ENCODE data around the gene FAM120B.
"Not testable (repeated sequence)": the region's sequence is repeated elsewhere in the genome, so short reads cannot be mapped to it uniquely, and the experiment has no call there.

FAM120B gene

GRCh38 chr6:170378502-170378901 lies 71.9 kb downstream of the FAM120B start:
- Histone ChIP-seq H3K27me3 (ENCODE audit: control insufficient read depth in 1 of 2, insufficient read depth in 2 of 2, low read length in 2 of 2) (no peaks in the 10 kb centered on the region), H3K4me1 (ENCODE audit: control insufficient read depth in 1 of 2, insufficient read depth in 2 of 2, low read length in 2 of 2) (peaks cover 4 to 7% of the 10 kb centered on the region in 2 donors), H3K9me3 (ENCODE audit: control insufficient read depth in 1 of 2, low read length in 2 of 2) (no peaks in the 10 kb centered on the region), H3K9ac (ENCODE audit: low read depth in 1 of 2, low read length in 2 of 2) (no peak overlapping the region), H3K27ac (ENCODE audit: low read depth, low read length) (no peak overlapping the region), H3K36me3 (ENCODE audit: control insufficient read depth in 1 of 2, insufficient read depth in 2 of 2, low read length in 2 of 2) (peaks cover 0 to 10% of the 10 kb centered on the region in 2 donors), H3K4me3 (ENCODE audit: low read depth in 1 of 2, low read length in 2 of 2) (no peak overlapping the region)

GRCh38 chr6:170381562-170381961 lies 75.0 kb downstream of the FAM120B start:
- H3K36me3 ChIP-seq (ENCODE audit: control insufficient read depth in 1 of 2, insufficient read depth in 2 of 2, low read length in 2 of 2): peaks cover 0 to 1% of the 10 kb centered on the region in 2 donors
- no peak overlapping the region for H3K4me3 ChIP-seq (ENCODE audit: low read depth in 1 of 2, low read length in 2 of 2)
- no peaks in the 10 kb centered on the region for H3K9me3 ChIP-seq (ENCODE audit: control insufficient read depth in 1 of 2, low read length in 2 of 2)
- no peaks in the 10 kb centered on the region for H3K27me3 ChIP-seq (ENCODE audit: control insufficient read depth in 1 of 2, insufficient read depth in 2 of 2, low read length in 2 of 2)
- H3K27ac ChIP-seq (ENCODE audit: low read depth, low read length): no peak overlapping the region
- H3K9ac ChIP-seq (ENCODE audit: low read depth in 1 of 2, low read length in 2 of 2): no peak overlapping the region
- H3K4me1 ChIP-seq (ENCODE audit: control insufficient read depth in 1 of 2, insufficient read depth in 2 of 2, low read length in 2 of 2): no peaks in the 10 kb centered on the region

- Histone ChIP-seq H3K9ac (ENCODE audit: low read depth in 1 of 2, low read length in 2 of 2) (no peak overlapping the region), H3K9me3 (ENCODE audit: control insufficient read depth in 1 of 2, low read length in 2 of 2) (no peaks in the 10 kb centered on the region), H3K36me3 (ENCODE audit: control insufficient read depth in 1 of 2, insufficient read depth in 2 of 2, low read length in 2 of 2) (peaks cover 4 to 9% of the 10 kb centered on the region in 2 donors), H3K27ac (ENCODE audit: low read depth, low read length) (no peak overlapping the region), H3K27me3 (ENCODE audit: control insufficient read depth in 1 of 2, insufficient read depth in 2 of 2, low read length in 2 of 2) (no peaks in the 10 kb centered on the region), H3K4me3 (ENCODE audit: low read depth in 1 of 2, low read length in 2 of 2) (no peak overlapping the region), H3K4me1 (ENCODE audit: control insufficient read depth in 1 of 2, insufficient read depth in 2 of 2, low read length in 2 of 2) (no peaks in the 10 kb centered on the region)
These were observed 77.0 kb downstream of the FAM120B start for GRCh38 chr6:170383466-170384035.

- Histone ChIP-seq H3K9me3 (ENCODE audit: control insufficient read depth in 1 of 2, low read length in 2 of 2) (no peaks in the 10 kb centered on the region), H3K36me3 (ENCODE audit: control insufficient read depth in 1 of 2, insufficient read depth in 2 of 2, low read length in 2 of 2) (peaks cover 7 to 18% of the 10 kb centered on the region in 2 donors), H3K4me1 (ENCODE audit: control insufficient read depth in 1 of 2, insufficient read depth in 2 of 2, low read length in 2 of 2) (peaks cover 0 to 5% of the 10 kb centered on the region in 2 donors), H3K9ac (ENCODE audit: low read depth in 1 of 2, low read length in 2 of 2) (no peak overlapping the region), H3K27me3 (ENCODE audit: control insufficient read depth in 1 of 2, insufficient read depth in 2 of 2, low read length in 2 of 2) (no peaks in the 10 kb centered on the region), H3K27ac (ENCODE audit: low read depth, low read length) (no peak overlapping the region), H3K4me3 (ENCODE audit: low read depth in 1 of 2, low read length in 2 of 2) (no peak overlapping the region)
These were observed 78.9 kb downstream of the FAM120B start for GRCh38 chr6:170385506-170385905.

- Histone ChIP-seq H3K27ac (ENCODE audit: low read depth, low read length) (no peak overlapping the region), H3K36me3 (ENCODE audit: control insufficient read depth in 1 of 2, insufficient read depth in 2 of 2, low read length in 2 of 2) (peaks cover 7 to 36% of the 10 kb centered on the region in 2 donors), H3K4me3 (ENCODE audit: low read depth in 1 of 2, low read length in 2 of 2) (no peak overlapping the region), H3K27me3 (ENCODE audit: control insufficient read depth in 1 of 2, insufficient read depth in 2 of 2, low read length in 2 of 2) (no peaks in the 10 kb centered on the region), H3K9me3 (ENCODE audit: control insufficient read depth in 1 of 2, low read length in 2 of 2) (no peaks in the 10 kb centered on the region), H3K9ac (ENCODE audit: low read depth in 1 of 2, low read length in 2 of 2) (no peak overlapping the region), H3K4me1 (ENCODE audit: control insufficient read depth in 1 of 2, insufficient read depth in 2 of 2, low read length in 2 of 2) (peaks cover 0 to 5% of the 10 kb centered on the region in 2 donors)
These were observed 81.6 kb downstream of the FAM120B start for GRCh38 chr6:170388113-170388512.

- Histone ChIP-seq H3K9ac (ENCODE audit: low read depth in 1 of 2, low read length in 2 of 2) (no peak overlapping the region), H3K4me3 (ENCODE audit: low read depth in 1 of 2, low read length in 2 of 2) (no peak overlapping the region), H3K27me3 (ENCODE audit: control insufficient read depth in 1 of 2, insufficient read depth in 2 of 2, low read length in 2 of 2) (no peaks in the 10 kb centered on the region), H3K9me3 (ENCODE audit: control insufficient read depth in 1 of 2, low read length in 2 of 2) (peaks cover 0 to 2% of the 10 kb centered on the region in 2 donors), H3K4me1 (ENCODE audit: control insufficient read depth in 1 of 2, insufficient read depth in 2 of 2, low read length in 2 of 2) (peaks cover 0 to 5% of the 10 kb centered on the region in 2 donors), H3K36me3 (ENCODE audit: control insufficient read depth in 1 of 2, insufficient read depth in 2 of 2, low read length in 2 of 2) (peaks cover 45 to 80% of the 10 kb centered on the region in 2 donors), H3K27ac (ENCODE audit: low read depth, low read length) (no peak overlapping the region)
These were observed 86.5 kb downstream of the FAM120B start for GRCh38 chr6:170393033-170393432.

GRCh38 chr6:170393807-170394399 lies 87.3 kb downstream of the FAM120B start:
- Histone ChIP-seq H3K9ac (ENCODE audit: low read depth in 1 of 2, low read length in 2 of 2) (no peak overlapping the region), H3K4me1 (ENCODE audit: control insufficient read depth in 1 of 2, insufficient read depth in 2 of 2, low read length in 2 of 2) (peaks cover 0 to 5% of the 10 kb centered on the region in 2 donors), H3K36me3 (ENCODE audit: control insufficient read depth in 1 of 2, insufficient read depth in 2 of 2, low read length in 2 of 2) (peaks cover 42 to 78% of the 10 kb centered on the region in 2 donors), H3K27ac (ENCODE audit: low read depth, low read length) (no peak overlapping the region), H3K4me3 (ENCODE audit: low read depth in 1 of 2, low read length in 2 of 2) (no peak overlapping the region), H3K9me3 (ENCODE audit: control insufficient read depth in 1 of 2, low read length in 2 of 2) (peaks cover 0 to 2% of the 10 kb centered on the region in 2 donors), H3K27me3 (ENCODE audit: control insufficient read depth in 1 of 2, insufficient read depth in 2 of 2, low read length in 2 of 2) (no peaks in the 10 kb centered on the region)

- Histone ChIP-seq H3K4me3 (ENCODE audit: low read depth in 1 of 2, low read length in 2 of 2) (no peak overlapping the region), H3K36me3 (ENCODE audit: control insufficient read depth in 1 of 2, insufficient read depth in 2 of 2, low read length in 2 of 2) (peaks cover 41 to 74% of the 10 kb centered on the region in 2 donors), H3K27ac (ENCODE audit: low read depth, low read length) (no peak overlapping the region), H3K9ac (ENCODE audit: low read depth in 1 of 2, low read length in 2 of 2) (no peak overlapping the region), H3K27me3 (ENCODE audit: control insufficient read depth in 1 of 2, insufficient read depth in 2 of 2, low read length in 2 of 2) (no peaks in the 10 kb centered on the region), H3K4me1 (ENCODE audit: control insufficient read depth in 1 of 2, insufficient read depth in 2 of 2, low read length in 2 of 2) (peaks cover 0 to 2% of the 10 kb centered on the region in 2 donors), H3K9me3 (ENCODE audit: control insufficient read depth in 1 of 2, low read length in 2 of 2) (peaks cover 0 to 2% of the 10 kb centered on the region in 2 donors)
These were observed 88.4 kb downstream of the FAM120B start for GRCh38 chr6:170394980-170395379.

- peaks cover 43 to 87% of the 10 kb centered on the region in 2 donors for H3K36me3 ChIP-seq (ENCODE audit: control insufficient read depth in 1 of 2, insufficient read depth in 2 of 2, low read length in 2 of 2)
- H3K27ac ChIP-seq (ENCODE audit: low read depth, low read length); H3K9ac ChIP-seq (ENCODE audit: low read depth in 1 of 2, low read length in 2 of 2): not testable (repeated sequence)
These were observed 92.3 kb downstream of the FAM120B start for GRCh38 chr6:170398743-170399369.

GRCh38 chr6:170399955-170400558 lies 93.5 kb downstream of the FAM120B start:
- peaks cover 45 to 88% of the 10 kb centered on the region in 2 donors for H3K36me3 ChIP-seq (ENCODE audit: control insufficient read depth in 1 of 2, insufficient read depth in 2 of 2, low read length in 2 of 2)
- not testable (repeated sequence) for H3K9ac ChIP-seq (ENCODE audit: low read depth in 1 of 2, low read length in 2 of 2); H3K27me3 ChIP-seq (ENCODE audit: control insufficient read depth in 1 of 2, insufficient read depth in 2 of 2, low read length in 2 of 2); H3K4me3 ChIP-seq (ENCODE audit: low read depth in 1 of 2, low read length in 2 of 2); H3K9me3 ChIP-seq (ENCODE audit: control insufficient read depth in 1 of 2, low read length in 2 of 2); H3K27ac ChIP-seq (ENCODE audit: low read depth, low read length); H3K4me1 ChIP-seq (ENCODE audit: control insufficient read depth in 1 of 2, insufficient read depth in 2 of 2, low read length in 2 of 2)

More at GRCh38 chr6:170398743-170399369, 92.3 kb downstream of the FAM120B start:
- not testable (repeated sequence) for H3K27me3 ChIP-seq (ENCODE audit: control insufficient read depth in 1 of 2, insufficient read depth in 2 of 2, low read length in 2 of 2); H3K4me1 ChIP-seq (ENCODE audit: control insufficient read depth in 1 of 2, insufficient read depth in 2 of 2, low read length in 2 of 2); H3K4me3 ChIP-seq (ENCODE audit: low read depth in 1 of 2, low read length in 2 of 2); H3K9me3 ChIP-seq (ENCODE audit: control insufficient read depth in 1 of 2, low read length in 2 of 2)
